DMS153 (cell line): ENCODE data around the gene GBF1.
"Not testable (repeated sequence)": the region's sequence is repeated elsewhere in the genome, so short reads cannot be mapped to it uniquely, and the experiment has no call there.

Experiments used
- DNase-seq: peaks from one replicate; lab custom pipeline; 2025; lab: John Stamatoyannopoulos, UW

GBF1 gene

GRCh38 chr10:102245082-102245931, at the start of gene GBF1:
GBF1 (plus strand) TSS chr10:102245532; CDS start chr10:102258939, 13,407 bp downstream.
- peak; percentile 100 for DNase-seq

GRCh38 chr10:102196893-102197292, 48.4 kb upstream of the GBF1 start:
- DNase-seq: no peak

GRCh38 chr10:102198027-102198426, 47.3 kb upstream of the GBF1 start:
- DNase-seq: no peak

- no peak for DNase-seq
These were observed 44.3 kb upstream of the GBF1 start for GRCh38 chr10:102200751-102201640.

GRCh38 chr10:102202386-102202785, 42.9 kb upstream of the GBF1 start:
- DNase-seq: no peak

GRCh38 chr10:102208311-102209035, 36.9 kb upstream of the GBF1 start:
- DNase-seq: no peak

- DNase-seq: no peak
These were observed 33.6 kb upstream of the GBF1 start for GRCh38 chr10:102211615-102212299.

- not testable (repeated sequence) for DNase-seq
These were observed 31.7 kb upstream of the GBF1 start for GRCh38 chr10:102213599-102213998.

- DNase-seq: no peak
These were observed 26.0 kb upstream of the GBF1 start for GRCh38 chr10:102219370-102219769.

- DNase-seq: peak; percentile 13
These were observed 24.7 kb upstream of the GBF1 start for GRCh38 chr10:102220612-102221011.

GRCh38 chr10:102222797-102223196, 22.5 kb upstream of the GBF1 start:
- DNase-seq: no peak

- DNase-seq: peak; percentile 76
These were observed 19.4 kb upstream of the GBF1 start, which contains the start of gene ELOVL3 for GRCh38 chr10:102225646-102226541. ELOVL3 (plus strand) TSS chr10:102226299; CDS start chr10:102226549, 250 bp downstream.

- DNase-seq: no peak
These were observed 18.8 kb upstream of the GBF1 start for GRCh38 chr10:102226542-102226870.

GRCh38 chr10:102227050-102227449, 18.3 kb upstream of the GBF1 start:
- DNase-seq: no peak

- DNase-seq: peak; percentile 66
These were observed 15.5 kb upstream of the GBF1 start for GRCh38 chr10:102229810-102230263.

GRCh38 chr10:102230264-102230860, 15.0 kb upstream of the GBF1 start:
- DNase-seq: peak; percentile 26

GRCh38 chr10:102230861-102231356, 14.4 kb upstream of the GBF1 start:
- DNase-seq: peak; percentile 20

- peak; percentile 4 for DNase-seq
These were observed 13.7 kb upstream of the GBF1 start for GRCh38 chr10:102231357-102232318.

GRCh38 chr10:102233997-102234396, 11.3 kb upstream of the GBF1 start:
- DNase-seq: no peak
